Posterior cingulate gyrus (tissue), 11 donors: ENCODE measurements around the gene SLC25A17.
"Not testable (repeated sequence)": the region's sequence is repeated elsewhere in the genome, so short reads cannot be mapped to it uniquely, and the experiment has no call there.

ENCODE experiments used
- DNase-seq, 10 donors: peaks; one replicate each; pipeline versions ENCODE4 v3.0.0 to v3.0.0-alpha.2; 2020 to 2021; ENCODE audit warnings: mixed read lengths in 3 of 10
- intact Hi-C: fragments of 100-400 bp; cut with DNase I; formaldehyde crosslinking; loops from one replicate; pipeline ENCODE4 v1.15.1; 2023

Gene SLC25A17

DNA sequence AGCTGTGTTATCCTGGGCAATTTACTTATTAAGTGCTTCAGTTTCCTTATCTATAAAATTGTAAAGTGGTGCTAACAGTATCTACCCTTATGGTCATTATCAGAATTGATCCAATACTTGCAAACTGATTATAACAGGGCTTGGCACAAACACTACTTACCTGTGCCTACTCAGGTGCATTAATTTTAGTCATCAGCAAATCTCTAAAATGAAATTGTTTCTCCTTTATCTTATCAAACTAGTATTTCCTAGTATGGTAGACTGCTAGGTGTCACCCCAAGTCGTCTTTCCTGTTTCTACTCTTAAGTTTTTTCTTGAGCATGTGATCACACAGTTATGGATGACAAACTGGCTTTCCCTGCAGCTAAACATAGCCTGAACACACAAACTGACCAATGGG, 4.3 kb upstream of the SLC25A17 start:
- intact Hi-C loops, result no loop called here
- DNase-seq, result no peak

GRCh38 chr22:40819599-40820140, 524 bp upstream of the SLC25A17 start:
- intact Hi-C loops, result loop anchor here (2.0 to 10.0 kb wide), 2 partner anchors 37 to 75 kb away; partner anchors contain the start of genes ST13 and XPNPEP3
- peak in 1 of 10 donors; percentile 43 for DNase-seq

GRCh38 chr22:40818192-40818746, 877 bp downstream of the SLC25A17 start:
- DNase-seq, result no peak
- intact Hi-C loops, result loop anchor here (2.0 to 10.0 kb wide), 2 partner anchors 39 to 77 kb away; partner anchors contain the start of genes ST13 and XPNPEP3

DNA sequence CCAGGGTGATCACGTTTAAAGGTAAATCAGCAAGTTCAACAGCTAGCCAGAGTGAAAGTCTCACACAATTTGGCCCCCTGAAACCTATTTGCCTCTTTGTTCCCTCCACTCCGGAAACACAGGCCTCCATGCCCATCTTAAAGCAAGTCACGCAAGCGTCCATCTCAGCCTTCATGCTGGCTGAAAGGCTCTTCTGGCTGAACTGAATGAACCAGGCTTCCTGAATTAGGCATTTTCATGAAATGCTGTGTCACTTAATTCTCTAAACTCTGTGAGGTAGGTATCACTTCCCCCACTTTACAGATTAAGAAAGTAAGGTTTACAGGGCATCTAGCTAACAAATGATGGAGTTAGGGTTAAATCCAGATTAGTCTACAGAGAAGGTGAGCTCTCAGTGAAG, 1.4 kb downstream of the SLC25A17 start:
- intact Hi-C loops, result loop anchor here (2.0 to 10.0 kb wide), 2 partner anchors 39 to 77 kb away; partner anchors contain the start of genes ST13 and XPNPEP3
- DNase-seq, result peak in 1 of 10 donors; percentile 48

DNA sequence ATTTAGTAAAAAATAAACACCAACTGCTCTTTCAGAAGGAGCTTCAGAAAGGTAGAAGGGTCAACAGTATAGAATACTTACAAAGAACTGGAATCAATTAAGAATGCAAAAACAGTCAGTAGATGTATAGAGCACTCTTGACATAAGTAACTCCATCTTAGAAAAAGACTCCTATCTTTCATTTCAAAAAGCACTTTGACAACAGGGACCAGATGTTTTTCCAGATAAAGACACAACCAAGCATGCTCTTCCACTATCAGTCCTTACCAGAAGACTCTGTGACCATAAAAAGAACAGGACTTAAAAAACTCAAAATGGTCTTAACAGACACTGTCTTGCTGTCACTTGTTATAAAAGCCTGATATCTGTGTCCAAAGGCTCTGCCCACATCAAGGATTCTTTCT, 5.2 kb downstream of the SLC25A17 start:
- no peak for DNase-seq
- intact Hi-C loops, result loop anchor here (10.0 kb wide), 1 partner anchor 81 kb away; no protein-coding TSS in a partner anchor

- intact Hi-C loops, result no loop called here
- DNase-seq, result no peak
These were observed 10.9 kb downstream of the SLC25A17 start for GRCh38 chr22:40808018-40808841.

- intact Hi-C loops, result no loop called here
- no peak for DNase-seq
These were observed 12.4 kb downstream of the SLC25A17 start for GRCh38 chr22:40806711-40807110.

GRCh38 chr22:40805699-40806203, 13.4 kb downstream of the SLC25A17 start:
- intact Hi-C loops, result no loop called here
- no peak for DNase-seq

DNA sequence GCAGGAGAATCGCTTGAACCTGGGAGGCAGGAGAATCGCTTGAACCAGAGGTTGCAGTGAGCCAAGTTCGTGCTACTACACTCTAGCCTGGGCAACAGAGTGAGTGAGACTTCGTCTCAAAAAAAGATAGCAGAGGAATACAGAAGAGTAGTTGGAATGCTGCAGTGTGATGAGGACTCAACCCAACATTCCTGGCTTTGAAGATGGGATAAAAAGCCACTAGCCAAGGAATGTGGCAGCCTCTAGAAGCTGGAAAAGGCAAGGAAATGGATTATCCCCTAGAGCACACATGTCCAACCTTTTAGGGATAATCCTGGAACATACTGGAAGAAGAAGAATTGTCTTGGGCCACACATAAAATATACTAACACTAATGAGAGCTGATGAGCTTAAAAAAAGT, 13.9 kb downstream of the SLC25A17 start:
- DNase-seq, result no peak
- intact Hi-C loops, result no loop called here

- DNase-seq, result no peak
- intact Hi-C loops, result no loop called here
These were observed 15.8 kb downstream of the SLC25A17 start for GRCh38 chr22:40803321-40803720.

DNA sequence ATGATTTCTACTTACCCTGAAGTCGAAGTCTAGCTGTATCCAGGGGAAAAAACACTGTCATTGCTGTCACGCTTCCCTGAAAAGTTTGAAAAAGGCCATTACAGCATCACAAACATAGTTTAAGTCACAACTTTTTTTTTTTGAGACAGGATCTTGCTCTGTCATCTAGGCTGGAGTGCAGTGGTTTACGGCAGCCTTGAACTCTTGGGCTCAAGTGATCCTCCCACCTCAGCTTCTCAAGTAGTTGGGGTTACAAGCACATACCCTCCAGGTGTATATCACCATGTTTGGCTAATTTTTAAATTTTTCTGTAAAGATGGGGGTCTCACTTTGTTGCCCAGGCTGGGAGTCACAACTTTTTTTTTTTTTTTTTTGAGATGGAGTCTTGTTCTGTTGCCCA, 20.1 kb downstream of the SLC25A17 start:
- intact Hi-C loops, result no loop called here
- no peak for DNase-seq

GRCh38 chr22:40797427-40797826, 21.7 kb downstream of the SLC25A17 start:
- DNase-seq, result no peak
- intact Hi-C loops, result no loop called here

DNA sequence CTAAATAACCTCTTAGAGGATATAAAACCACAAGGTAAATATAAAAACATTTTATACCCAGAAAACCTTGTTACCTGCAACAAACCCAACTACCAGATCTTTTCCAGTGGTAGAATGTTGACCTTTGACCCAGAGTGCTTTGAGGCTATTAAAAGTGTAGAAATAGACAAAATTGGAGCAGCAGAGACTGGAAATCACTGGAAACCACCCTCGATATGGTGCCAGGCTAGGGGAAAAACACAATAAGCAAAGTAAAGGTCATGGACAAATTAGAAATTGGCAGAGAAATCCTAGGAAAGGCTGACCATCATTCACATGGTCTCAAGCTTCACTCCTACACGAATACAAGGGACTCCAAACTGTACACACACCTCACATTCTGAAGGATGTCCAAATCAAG, 26.7 kb downstream of the SLC25A17 start:
- DNase-seq, result no peak
- intact Hi-C loops, result no loop called here

GRCh38 chr22:40791241-40791640, 27.9 kb downstream of the SLC25A17 start:
- DNase-seq, result no peak
- intact Hi-C loops, result no loop called here

GRCh38 chr22:40789131-40789530, 30.0 kb downstream of the SLC25A17 start:
- intact Hi-C loops, result no loop called here
- no peak for DNase-seq

DNA sequence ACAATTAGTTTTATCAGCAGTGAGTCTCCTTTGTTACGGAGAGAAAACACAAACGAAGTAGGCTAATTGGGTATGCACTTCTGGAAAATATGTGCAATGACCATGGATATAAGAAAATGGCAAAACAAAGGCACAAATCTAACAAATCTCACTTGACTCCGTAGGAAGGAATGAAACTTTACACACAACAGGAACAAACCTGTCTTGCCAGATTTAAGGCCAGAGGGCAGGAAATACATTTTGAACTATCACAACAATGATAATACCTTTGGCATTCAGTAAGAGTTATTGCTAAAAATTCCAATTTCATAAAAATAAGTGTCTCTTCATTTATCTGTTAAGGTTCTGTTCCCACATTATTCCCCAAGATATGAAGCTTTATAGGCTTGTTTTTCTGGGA, 36.6 kb downstream of the SLC25A17 start:
- DNase-seq, result no peak
- intact Hi-C loops, result no loop called here

DNA sequence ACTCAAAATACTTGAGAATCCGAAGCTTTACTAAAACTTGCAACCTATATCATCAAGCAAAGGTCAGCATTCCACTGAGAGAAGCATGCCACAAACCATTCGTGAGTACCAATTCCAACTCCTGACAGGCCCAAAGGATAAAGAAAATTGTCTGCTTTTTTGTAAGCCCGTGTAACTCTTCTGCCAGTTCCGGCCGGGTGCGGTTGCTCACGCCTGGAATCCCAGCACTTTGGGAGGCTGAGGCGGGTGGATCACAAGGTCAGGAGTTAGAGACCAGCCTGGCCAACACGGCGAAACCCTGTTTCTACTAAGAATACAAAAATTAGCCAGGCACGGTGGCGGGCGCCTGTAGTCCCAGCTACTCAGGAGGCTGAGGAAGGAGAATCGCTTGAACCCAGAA, 37.4 kb downstream of the SLC25A17 start:
- DNase-seq, intact Hi-C loops: not testable (repeated sequence)

- intact Hi-C loops, result no loop called here
These were observed 49.4 kb downstream of the SLC25A17 start for GRCh38 chr22:40769761-40770160.

GRCh38 chr22:40768206-40768605, 50.9 kb downstream of the SLC25A17 start:
- no peak for DNase-seq
- intact Hi-C loops, result no loop called here

More at GRCh38 chr22:40769761-40770160, 49.4 kb downstream of the SLC25A17 start:
- no peak for DNase-seq

DNA sequence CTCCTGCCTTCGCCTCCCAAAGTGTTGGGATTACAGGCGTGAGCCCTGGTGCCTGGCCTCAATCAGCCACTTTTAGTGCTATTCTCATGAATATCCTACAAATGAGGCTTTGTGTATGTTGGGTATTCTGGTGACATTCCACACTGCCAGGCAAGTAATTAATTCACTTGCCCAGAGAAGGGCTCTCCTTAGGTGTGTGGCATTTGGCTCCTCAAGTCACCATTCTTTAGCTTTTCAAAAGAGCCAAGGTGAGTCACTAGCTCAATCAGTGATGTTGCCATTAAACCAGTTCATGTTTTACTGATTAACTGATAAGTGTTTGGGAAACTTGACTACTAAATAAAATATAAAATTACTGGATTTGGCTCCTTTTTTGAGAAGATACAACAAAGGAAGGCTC, 52.2 kb downstream of the SLC25A17 start:
- intact Hi-C loops, result no loop called here
- DNase-seq, result no peak

- intact Hi-C loops, result no loop called here
- DNase-seq, result no peak
These were observed 54.2 kb downstream of the SLC25A17 start for GRCh38 chr22:40764763-40765441.
